GM12891 (cell line): ENCODE data around the gene NEK8.

Source experiments
- POLR2A ChIP-seq: IDR thresholded peaks from 2 replicates; pipeline ENCODE4 v1.6.1; 2011; ENCODE audit warnings: low read depth, low read length, control low read depth
- POLR2AphosphoS5 ChIP-seq: IDR thresholded peaks from 2 replicates; pipeline ENCODE4 v1.6.1; 2011; ENCODE audit warnings: low read depth, low read length, control low read depth
- TAF1 ChIP-seq: IDR thresholded peaks from 2 replicates; pipeline ENCODE4 v1.6.1; 2011; ENCODE audit warnings: low read depth, low read length, control low read depth

DNA sequence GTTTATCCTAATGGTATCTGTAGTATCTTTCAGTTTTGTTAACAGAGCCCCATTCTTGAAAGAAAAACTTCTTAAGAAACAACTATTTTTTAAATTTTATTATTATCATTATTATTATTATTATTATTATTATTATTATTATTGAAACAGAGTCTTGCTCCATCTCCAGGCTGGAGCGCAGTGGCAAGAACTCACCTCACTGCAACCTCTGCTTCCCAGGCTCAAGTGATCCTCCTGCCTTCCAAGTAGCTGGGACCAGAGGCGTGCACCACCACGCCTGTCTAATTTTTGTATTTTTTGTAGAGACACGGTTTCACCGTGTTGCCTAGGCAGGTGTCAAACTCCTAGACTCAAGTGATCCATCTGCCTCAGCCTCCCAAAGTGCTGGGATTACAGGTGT is 43.2 kb upstream of the NEK8 start:
- TF ChIP-seq POLR2A: no peak
- no peak for TF ChIP-seq POLR2AphosphoS5
- no peak for TF ChIP-seq TAF1
